NCI-H187 (cell line): ENCODE measurements around the gene POU4F3.
A peak's percentile ranks its signal among the peaks of the same experiment; 100 is the strongest.
"Not testable (repeated sequence)": the region's sequence is repeated elsewhere in the genome, so short reads cannot be mapped to it uniquely, and the experiment has no call there.

ENCODE experiments used
- DNase-seq, 2 experiments: peaks; one replicate each; lab custom pipeline; 2025; lab: John Stamatoyannopoulos, UW

The POU4F3 gene, protein sequence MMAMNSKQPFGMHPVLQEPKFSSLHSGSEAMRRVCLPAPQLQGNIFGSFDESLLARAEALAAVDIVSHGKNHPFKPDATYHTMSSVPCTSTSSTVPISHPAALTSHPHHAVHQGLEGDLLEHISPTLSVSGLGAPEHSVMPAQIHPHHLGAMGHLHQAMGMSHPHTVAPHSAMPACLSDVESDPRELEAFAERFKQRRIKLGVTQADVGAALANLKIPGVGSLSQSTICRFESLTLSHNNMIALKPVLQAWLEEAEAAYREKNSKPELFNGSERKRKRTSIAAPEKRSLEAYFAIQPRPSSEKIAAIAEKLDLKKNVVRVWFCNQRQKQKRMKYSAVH

DNA sequence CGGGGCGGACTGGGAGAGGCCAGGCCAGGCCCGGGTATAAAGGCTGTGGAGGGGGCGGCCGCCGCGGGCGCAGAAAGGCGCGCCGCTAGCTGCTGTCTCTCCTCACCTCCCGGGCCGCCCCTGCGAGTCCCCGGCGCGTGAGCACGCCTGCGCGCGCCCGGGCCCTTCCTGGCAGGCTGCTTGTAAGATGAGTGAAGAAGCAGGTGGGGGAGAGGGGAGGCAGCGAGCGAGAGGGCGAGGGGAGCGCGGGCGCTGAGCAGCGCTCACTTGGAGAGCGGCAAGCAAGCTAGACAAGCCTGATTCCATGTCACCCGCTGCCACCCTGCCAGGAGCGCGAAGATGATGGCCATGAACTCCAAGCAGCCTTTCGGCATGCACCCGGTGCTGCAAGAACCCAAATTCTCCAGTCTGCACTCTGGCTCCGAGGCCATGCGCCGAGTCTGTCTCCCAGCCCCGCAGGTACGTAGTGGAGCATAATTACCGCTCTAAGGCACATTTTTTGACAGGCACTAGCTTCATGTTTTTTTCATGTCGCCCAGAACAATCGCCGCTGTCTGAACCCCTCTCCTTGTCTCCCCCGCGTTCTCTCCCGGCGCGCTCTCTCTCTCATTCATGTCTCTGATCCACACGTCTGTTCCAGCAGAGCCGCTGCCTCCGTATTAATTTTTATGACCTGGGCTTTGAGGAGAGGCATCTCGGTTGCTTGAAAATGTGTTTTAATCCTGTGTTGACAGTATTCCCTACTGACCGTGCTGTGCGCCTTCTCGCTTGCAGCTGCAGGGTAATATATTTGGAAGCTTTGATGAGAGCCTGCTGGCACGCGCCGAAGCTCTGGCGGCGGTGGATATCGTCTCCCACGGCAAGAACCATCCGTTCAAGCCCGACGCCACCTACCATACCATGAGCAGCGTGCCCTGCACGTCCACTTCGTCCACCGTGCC is at the start of gene POU4F3:
Gene POU4F3 (plus strand): TSS at position 66 of the 941 bp plus-strand sequence. CDS start 274 bp downstream, at position 340.
- DNase-seq: no peak

DNA sequence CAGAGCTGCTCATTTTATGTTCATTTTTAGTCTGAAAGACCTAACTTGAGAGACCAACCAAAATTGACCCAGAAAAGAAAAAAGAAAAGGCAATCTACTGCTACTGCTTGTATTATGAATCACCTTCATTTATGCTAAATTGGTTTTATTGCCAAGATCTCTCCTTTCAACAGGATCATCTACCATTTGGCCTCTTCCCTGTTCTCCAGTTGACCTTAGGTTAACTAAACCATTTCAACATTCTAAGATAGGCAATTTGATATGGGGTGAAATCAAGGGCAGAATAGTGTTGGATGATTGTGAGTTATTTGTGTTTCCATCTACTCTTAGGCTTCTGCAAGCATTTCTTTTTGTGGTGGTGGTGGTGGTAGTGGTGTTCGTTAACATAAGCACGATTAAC is 48.3 kb upstream of the POU4F3 start:
- no peak for DNase-seq

DNA sequence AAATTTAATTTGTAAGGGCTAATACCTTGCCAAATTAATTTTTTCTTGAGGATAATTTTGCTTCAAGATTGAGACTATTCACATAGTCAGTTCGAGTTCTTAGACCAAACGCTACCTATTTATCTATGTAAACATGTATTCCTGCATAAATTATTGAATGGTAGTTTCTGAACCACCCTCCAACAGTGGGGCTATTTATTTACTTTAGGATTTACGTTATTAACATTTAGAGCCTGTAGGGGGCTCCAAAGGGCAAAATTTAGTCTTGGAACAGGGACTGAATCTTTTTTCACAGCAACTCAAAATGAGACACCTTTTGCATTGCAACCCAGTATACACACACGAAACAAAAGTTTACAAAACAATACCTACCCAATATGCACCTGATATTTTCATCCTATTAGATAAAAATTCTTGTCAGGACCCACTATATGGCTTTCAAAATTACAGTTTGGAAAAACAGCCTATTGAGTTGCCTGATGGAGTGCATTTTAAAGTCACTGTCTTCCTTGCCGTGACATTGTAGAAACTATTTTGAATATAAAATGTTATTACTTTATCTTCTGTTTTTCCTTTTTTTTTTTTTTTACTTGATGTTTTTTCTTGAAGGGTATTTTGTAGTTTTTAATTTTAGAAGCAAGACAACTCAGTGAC is 47.1 kb upstream of the POU4F3 start:
- peak in 1 of 2 experiments; percentile 3 for DNase-seq

DNA sequence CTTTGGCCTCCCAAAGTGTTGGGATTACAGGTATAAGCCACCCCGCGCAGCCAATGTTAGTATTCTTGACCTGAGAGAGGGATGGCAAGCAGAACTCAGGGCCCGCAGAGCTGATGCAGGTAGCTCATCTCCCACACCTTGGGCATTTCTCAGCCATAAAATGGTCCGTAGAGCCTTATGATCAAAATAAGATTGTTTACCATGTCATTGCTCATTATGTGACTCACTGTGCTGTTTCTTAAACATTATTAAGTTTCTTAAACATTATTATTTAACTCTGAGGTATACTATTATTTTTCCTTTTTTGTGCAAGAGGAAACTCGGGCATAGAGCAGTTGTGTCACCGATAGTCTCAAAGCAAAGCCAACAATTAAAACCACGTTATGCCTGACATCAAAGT is 42.4 kb upstream of the POU4F3 start:
- DNase-seq: no peak

DNA sequence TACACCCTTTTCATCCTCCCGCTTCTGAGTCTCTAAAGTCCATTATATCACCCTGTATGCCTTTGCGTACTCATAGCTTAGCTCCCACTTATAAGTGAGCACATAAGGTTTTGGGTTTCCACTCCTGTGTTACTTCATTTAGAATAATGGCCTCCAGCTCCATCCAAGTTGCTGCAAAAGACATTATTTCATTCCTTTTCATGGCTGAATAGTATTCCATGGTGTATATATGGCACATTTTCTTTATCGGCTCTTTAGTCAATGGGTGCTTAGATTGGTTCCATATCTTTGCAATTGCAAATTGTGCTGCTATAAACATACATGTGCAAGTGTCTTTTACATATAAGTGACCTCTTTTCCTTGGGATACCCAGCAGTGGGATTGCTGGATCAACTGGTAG is 39.7 kb upstream of the POU4F3 start:
- DNase-seq: not testable (repeated sequence)

DNA sequence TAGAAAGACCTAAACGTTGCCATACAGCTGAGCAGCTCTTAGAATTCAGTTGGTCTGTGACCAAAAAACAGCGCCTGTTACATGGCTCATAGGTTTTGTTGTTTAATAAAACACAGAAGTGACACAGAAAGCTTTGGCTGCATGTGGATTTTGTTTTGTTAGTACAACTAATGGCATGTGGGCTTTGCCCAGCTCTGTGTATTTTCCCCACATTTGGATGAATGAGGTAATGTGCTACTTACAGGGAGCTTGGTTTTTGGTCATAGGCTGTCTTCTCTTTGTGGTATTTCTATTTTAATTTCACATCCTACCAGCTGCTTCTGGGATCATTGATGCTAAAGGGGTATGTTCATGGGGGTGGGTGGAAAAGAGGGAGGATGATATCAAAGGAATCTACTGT is 37.0 kb upstream of the POU4F3 start:
- DNase-seq: no peak

DNA sequence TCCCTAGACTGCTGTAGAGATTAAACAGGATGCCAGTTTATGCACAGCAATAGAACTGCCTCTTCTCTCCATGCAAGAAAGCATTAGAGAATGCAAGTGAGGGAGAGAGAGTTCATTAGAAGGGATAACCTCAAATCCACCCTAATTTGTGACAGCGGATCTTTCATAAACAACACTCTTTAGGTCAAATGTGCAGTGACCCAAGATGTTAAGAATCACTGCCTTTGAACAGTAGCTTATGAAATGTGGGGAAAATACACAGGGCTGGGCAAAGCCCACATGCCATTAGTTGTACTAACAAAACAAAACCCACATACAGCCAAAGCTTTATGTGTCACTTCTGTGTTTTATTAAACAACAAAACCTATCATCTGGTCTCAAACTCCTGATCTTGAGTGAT is 36.2 kb upstream of the POU4F3 start:
- DNase-seq: no peak

DNA sequence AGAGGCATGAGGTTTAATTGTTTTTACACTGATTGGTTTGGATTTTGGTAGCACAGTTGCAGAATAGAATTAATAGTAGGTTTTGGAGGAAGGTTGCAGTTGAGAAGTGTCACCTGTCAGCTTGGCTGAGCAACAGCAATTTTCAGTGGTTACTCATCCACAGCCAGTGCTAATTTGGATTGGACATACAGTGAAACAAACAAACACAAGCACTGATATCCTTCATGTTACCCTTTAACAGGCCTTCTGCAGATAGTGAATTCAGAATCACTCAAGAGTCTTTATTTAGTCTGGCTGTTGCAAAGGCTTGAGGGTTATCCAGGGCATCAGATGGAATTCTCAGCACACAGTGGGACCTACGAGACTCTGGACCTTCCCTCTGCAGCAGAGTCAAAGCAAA is 31.8 kb upstream of the POU4F3 start:
- DNase-seq: no peak

DNA sequence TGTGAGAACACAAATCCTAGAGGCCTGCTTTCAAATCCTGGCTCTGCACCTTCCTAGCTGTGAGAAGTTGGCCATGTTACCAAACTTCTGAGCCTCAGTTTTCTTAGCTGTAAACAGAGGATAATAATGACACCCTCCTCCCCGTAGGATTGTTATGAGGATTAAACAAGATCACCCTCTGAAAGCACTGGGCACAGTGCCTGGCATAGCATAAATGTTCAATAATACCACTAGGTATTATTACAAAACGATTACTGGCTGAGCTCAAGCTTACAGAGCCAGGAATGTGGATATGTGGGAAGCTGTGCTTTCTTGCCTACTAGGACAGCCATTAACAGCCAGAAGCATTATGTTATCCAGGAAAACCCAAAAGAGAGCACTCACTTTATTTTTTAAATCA is 30.8 kb upstream of the POU4F3 start:
- DNase-seq: no peak

DNA sequence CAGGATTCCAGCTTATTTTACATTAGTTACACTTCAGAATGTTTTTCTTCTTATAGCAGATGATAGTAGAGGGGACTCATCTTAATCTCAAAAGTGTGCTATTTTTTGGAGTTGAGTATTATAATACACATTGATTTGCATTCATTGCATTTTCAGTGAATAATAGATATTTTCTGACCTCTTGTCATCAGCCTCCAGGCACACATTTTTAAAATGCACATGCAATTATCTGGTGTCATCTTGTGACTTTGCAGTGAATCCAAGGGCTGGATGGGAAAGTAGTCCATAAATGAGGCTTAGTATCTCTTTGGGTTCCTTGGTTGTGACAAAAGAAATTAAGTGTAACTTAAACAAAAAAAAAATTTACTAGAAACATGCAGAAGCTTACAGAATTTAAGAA is 28.1 kb upstream of the POU4F3 start:
- no peak for DNase-seq

DNA sequence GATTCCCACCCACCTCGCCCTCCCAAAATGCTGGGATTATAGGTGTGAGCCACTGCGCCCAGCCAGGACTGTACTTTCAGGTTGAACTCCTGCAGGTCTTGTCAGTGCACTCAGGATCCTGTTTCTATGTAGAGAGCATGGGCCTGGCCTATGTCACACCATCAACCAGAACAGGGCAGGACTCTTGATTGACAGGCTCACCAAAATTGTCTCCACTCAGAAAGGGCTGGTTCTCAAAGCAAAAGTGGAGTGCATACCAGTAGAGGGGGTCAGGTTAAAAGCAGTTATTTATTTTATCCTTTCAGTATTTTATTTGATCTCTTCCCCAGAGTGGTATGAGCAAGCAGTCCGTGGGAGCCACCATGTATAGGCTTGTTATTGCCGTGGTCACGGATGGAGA is 27.4 kb upstream of the POU4F3 start:
- no peak for DNase-seq

DNA sequence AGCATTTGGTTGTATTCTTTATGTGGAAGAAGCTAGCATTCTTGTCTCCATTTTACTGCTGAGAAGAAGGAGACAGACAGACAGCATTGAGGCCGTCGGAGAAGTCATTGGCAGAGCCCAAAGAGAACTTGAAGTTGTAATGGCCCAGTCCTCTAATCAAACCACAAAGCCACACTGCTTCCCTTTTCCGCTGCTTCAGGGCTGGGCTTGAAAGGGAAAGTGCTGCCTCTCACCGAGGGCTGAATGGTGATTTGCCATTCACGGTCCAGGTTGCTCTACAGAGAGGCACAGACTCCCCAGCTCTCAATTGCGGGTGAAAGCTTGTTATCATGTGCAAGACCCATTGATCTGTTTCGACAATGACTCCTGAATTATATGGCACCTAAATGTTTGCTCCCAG is 25.6 kb upstream of the POU4F3 start:
- no peak for DNase-seq

DNA sequence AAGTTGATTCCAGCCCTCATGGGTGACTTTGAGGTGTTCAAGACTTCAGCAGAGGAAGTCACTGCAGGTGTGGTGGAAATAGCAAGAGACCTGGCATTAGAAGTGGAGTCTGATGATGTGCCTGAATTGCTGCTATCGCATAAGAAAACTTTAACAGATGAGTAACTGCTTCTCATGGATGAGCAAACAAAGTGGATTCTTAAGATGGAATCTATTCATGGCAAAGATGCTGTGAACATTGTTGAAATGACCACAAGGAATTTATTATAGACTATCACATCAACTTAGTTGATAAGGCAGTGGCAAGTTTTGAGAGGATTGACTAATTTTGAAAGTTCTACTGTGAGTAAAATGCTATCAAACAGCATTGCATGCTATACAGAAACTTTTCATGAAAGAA is 17.1 kb upstream of the POU4F3 start:
- DNase-seq: no peak

DNA sequence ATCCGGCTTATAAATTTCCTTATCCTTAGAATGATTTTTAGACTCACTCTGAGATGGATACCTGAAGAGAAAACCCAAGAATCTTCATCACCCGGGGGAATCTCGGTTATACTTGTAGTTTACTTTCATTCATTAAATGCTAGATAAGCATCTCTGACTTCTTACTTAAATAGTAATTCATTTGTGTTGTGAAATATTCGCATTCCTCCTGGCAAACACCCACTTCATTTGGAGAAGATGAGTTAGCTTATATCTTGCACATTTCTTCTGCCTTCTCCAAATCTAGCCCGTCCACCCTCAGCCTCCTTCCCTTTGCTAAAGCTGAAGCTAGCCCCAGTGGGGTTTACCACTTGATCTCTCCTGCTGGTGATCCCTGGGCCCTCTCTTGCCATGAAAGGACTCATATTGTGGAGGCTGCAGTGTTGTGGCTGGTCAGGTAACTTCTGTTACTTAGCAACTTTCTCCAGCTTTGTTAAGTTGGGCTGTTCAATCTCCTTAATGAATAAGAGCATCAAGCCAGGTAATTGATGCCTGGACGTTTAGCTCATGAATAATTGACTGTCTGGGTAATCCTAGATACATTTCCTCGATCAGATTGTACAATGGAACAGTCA is 11.3 kb upstream of the POU4F3 start:
- no peak for DNase-seq

DNA sequence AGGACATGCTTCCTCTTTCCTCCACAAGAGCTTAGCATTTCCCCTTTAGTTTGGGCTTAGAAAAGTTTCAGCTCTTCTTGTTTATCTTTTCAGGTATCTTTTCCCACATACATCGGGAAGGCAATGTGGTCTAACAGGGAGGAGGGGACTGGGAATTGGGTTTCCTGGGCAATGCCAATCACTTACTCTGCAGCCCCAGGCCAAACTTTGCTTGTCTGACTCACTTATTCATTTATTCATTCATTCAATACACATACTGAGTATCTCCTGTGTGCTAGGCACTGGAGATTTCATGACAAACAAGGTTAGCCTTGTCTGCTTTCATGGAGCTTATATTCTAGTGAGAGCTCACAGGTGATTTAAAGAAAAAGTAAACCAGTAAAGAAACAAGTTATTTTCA is 10.7 kb upstream of the POU4F3 start:
- no peak for DNase-seq

DNA sequence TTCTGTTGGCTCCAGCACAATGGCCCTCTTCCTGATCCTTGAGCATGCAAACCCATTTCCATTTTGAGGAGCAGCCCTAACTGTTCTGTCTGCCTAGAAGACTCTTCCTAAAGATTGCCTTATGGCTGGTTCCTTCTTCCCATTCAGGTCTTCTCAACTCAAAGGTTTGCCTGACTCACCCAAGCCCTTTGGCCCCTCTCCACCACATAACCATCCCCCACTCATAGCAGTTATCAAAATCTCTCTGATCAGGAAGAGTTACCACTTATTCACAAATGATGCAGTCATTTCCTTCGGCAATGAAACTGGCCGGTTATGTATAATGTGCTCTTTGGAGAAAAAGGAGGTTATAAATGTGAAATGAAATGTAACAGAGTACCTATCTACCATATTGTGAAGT is 8.9 kb upstream of the POU4F3 start:
- no peak for DNase-seq

DNA sequence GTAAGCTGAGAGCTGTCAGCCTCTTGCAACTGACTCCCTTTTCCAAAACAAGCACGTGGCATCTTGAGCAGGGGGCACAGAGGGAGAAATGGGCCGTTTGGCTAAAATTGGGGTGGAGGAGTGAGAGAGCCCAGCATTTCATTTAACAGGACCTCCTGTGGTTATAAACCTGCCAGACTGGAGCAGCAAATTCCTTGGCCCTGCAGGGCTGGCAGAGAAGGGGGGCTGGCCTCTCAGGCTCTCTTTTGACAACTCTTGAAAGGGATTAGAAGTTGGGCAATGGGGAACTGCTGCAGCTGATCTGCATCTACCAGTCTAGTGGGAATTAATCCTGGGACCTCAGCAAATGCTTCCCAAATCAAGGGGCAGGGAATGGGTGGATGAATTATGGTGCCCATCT is 7.2 kb upstream of the POU4F3 start:
- no peak for DNase-seq

DNA sequence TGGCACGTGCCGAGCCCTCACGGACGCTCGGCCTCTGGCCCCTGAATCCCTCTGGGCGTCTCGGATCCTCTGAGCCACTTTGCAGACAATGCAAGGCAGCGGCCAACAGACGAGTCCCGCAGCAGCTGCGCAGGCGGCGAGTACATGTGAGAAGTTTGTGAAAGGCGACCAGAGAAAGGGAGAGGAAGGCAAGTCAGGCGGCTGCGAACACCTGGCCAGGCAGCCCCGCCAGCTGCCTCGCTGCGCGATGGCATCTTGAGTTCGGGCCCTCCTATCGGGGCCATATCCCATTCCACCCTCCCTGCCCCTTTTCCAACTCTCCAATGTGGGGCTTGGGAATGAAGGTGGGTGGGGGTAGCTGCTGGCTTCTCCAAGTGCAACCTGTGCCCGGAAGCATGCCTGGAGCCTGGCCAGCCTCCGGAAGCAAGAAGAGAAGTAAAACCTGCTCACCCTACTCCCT is 4.5 kb upstream of the POU4F3 start:
- DNase-seq: no peak

DNA sequence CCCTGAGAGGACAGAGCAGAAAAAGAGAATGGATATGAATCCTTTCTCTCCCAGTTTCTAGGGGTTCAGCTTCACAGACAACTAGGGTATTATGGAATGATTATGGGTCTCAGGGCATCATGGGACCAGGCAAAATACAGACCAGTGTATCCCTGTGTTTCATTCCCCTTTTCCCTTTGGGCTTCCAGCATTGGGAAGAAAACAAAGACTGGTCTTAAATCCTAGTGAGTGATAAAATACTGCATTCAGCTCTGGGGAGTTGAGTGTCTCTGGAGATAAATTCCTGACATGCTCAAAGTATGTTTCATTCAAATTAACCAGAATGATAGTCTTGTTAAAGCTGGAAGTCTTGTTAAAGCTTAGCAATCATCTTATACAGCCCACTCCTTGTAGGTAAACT is 2.4 kb upstream of the POU4F3 start:
- no peak for DNase-seq

DNA sequence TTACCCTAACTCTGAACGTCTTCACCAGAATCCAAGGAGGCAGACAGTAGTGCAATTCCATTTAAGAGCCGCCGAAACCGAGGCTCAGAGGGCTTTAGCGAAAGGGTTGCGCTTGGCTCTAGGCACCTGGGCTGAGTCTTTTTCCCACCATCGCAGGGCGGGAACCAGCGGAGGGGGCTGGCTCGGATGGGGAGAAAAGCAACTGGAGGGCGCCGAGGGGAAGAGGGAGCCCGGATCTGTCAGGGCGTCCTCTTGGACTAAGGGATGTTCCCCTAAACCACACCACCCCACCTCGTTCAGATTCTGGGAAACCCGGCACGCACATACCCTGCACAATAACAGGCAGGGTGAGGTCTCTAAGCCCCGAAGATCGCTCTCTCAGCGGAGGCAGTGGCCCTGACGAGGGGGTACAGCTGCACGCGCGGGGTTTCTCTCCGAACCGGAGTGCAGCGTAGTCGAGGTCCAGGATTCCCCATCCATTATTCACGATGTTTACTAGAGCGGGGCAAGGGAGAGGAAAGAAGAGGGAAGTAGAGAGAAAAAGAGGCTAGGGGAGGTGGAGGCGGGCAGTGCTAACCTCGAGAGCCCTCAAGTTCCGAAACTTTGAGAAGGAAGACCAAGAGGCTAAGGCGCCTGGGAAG is 1.3 kb upstream of the POU4F3 start:
- DNase-seq: no peak

DNA sequence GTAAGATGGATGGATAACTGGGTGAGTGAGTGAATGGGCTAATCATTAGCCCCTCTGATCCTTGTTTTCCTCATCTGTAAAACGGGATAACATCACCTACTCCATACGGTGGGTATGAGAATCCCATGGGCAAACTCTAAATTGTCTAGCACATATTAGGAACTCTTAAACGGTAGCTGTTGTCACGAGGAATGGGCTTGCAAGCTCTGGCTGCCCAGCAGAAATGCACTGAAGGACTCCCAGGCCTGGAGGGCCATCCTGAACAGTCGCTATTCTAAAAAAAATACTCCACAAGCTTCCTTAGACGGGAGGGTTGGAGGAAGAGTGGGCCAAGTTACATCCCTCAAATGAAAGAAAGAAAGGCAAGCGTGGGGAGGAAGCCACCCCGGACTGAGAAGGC is 711 bp upstream of the POU4F3 start:
- DNase-seq: no peak
